ENCODE data around the gene CALML4.
"Not testable (repeated sequence)": the region's sequence is repeated elsewhere in the genome, so short reads cannot be mapped to it uniquely, and the experiment has no call there.

The CALML4 gene

DNA sequence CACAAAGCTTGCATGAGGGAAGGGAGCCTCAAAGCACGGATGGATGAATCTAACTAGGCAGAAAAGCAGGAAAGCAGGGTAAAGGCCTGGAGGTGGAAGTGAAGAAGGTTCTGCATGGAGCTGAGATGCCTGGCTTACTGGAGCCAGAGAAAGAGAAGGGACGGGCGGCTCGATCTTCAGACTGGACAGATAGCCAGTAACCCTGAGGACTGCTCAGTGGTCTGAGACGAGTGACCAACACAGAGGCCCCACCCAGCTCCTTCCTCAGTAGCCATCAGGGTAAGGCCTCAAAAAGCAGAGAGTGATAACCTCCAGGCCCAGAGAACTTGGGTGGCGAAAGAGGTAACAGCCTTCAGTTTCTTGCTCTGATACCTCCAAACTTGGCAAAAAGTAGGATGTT lies 18.0 kb upstream of the CALML4 start:
- Histone ChIP-seq H3K27ac (ENCODE audit: low read depth, low read length) (no peak overlapping the region), H3K4me1 (ENCODE audit: control insufficient read depth, low read length) (peaks cover 39% of the 10 kb centered on the region), H3K79me2 (ENCODE audit: control insufficient read depth, low read length) (peaks cover 80% of the 10 kb centered on the region), H3K36me3 (ENCODE audit: control insufficient read depth, low read length) (peaks cover 35% of the 10 kb centered on the region), H4K20me1 (ENCODE audit: control insufficient read depth, insufficient read depth, low read depth, low read length) (peaks cover 6% of the 10 kb centered on the region; the same call in 1 of the 2 replicates), H3F3A (ENCODE audit: control insufficient read depth, insufficient read depth) (peaks cover 8% of the 10 kb centered on the region), H3K9me2 (replicated peaks; ENCODE audit: control insufficient read depth, low read length) (no peaks in the 10 kb centered on the region), H3K27me3 (ENCODE audit: control insufficient read depth, low read length) (no peaks in the 10 kb centered on the region), H3K9me3 (ENCODE audit: control insufficient read depth, insufficient read depth, low read length) (no peaks in the 10 kb centered on the region), H3K4me2 (ENCODE audit: low read length) (no peak overlapping the region), H3K4me3 (ENCODE audit: low read length) (no peak overlapping the region)
- TF ChIP-seq EZH2phosphoT487 (IDR thresholded peaks at IDR 0.05; ENCODE audit: borderline replicate concordance, low read length) = no peak
- TF ChIP-seq, protein P1, sequence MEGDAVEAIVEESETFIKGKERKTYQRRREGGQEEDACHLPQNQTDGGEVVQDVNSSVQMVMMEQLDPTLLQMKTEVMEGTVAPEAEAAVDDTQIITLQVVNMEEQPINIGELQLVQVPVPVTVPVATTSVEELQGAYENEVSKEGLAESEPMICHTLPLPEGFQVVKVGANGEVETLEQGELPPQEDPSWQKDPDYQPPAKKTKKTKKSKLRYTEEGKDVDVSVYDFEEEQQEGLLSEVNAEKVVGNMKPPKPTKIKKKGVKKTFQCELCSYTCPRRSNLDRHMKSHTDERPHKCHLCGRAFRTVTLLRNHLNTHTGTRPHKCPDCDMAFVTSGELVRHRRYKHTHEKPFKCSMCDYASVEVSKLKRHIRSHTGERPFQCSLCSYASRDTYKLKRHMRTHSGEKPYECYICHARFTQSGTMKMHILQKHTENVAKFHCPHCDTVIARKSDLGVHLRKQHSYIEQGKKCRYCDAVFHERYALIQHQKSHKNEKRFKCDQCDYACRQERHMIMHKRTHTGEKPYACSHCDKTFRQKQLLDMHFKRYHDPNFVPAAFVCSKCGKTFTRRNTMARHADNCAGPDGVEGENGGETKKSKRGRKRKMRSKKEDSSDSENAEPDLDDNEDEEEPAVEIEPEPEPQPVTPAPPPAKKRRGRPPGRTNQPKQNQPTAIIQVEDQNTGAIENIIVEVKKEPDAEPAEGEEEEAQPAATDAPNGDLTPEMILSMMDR (IDR thresholded peaks at IDR 0.05; ENCODE audit: low read depth, low read length, poor library complexity, severe bottlenecking) = no peak

GRCh38 chr15:68222432-68222743 lies 17.3 kb upstream of the CALML4 start:
- H4K20me1 ChIP-seq (ENCODE audit: control insufficient read depth, insufficient read depth, low read depth, low read length); H3K4me2 ChIP-seq (ENCODE audit: low read length); H3F3A ChIP-seq (ENCODE audit: control insufficient read depth, insufficient read depth); H3K9me2 ChIP-seq (replicated peaks; ENCODE audit: control insufficient read depth, low read length); H3K9me3 ChIP-seq (ENCODE audit: control insufficient read depth, insufficient read depth, low read length); H3K4me3 ChIP-seq (ENCODE audit: low read length); H3K27ac ChIP-seq (ENCODE audit: low read depth, low read length); H3K27me3 ChIP-seq (ENCODE audit: control insufficient read depth, low read length): not testable (repeated sequence)
- peaks cover 35% of the 10 kb centered on the region for H3K36me3 ChIP-seq (ENCODE audit: control insufficient read depth, low read length)
- peaks cover 32% of the 10 kb centered on the region for H3K4me1 ChIP-seq (ENCODE audit: control insufficient read depth, low read length)
- peaks cover 80% of the 10 kb centered on the region for H3K79me2 ChIP-seq (ENCODE audit: control insufficient read depth, low read length)

DNA sequence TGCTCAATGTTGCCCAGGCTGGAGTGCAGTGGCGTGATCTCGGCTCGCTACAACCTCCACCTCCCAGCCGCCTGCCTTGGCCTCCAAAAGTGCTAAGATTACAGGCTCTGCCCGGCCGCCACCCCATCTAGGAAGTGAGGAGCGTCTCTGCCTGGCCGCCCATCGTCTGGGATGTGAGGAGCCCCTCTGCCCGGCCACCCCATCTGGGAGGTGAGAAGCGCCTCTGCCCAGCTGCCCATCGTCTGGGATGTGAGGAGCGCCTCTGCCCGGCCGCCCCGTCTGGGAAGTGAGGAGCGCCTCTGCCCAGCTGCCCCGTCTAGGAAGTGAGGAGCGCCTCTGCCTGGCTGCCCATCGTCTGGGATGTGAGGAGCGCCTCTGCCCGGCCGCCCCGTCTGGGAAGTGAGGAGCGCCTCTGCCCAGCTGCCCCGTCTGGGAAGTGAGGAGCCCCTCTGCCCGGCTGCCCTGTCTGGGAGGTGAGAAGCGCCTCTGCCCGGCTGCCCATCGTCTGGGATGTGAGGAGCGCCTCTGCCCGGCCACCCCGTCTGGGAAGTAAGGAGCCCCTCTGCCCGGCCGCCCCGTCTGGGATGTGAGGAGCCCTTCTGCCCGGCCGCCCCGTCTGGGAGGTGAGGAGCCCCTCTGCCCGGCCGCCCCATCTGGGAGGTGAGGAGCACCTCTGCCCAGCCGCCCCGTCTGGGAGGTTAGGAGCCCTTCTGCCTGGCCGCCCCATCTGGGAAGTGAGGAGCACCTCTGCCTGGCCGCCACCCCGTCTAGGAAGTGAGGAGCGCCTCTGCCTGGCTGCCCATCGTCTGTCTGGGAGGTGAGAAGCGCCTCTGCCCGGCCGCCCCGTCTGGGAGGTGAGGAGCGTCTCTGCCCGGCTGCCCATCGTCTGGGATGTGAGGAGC lies 16.6 kb upstream of the CALML4 start:
- not testable (repeated sequence) for H3K27me3 ChIP-seq (ENCODE audit: control insufficient read depth, low read length); H3K9me3 ChIP-seq (ENCODE audit: control insufficient read depth, insufficient read depth, low read length); H3K4me3 ChIP-seq (ENCODE audit: low read length); H3K9me2 ChIP-seq (replicated peaks; ENCODE audit: control insufficient read depth, low read length); H4K20me1 ChIP-seq (ENCODE audit: control insufficient read depth, insufficient read depth, low read depth, low read length); H3K4me2 ChIP-seq (ENCODE audit: low read length); H3K27ac ChIP-seq (ENCODE audit: low read depth, low read length); H3F3A ChIP-seq (ENCODE audit: control insufficient read depth, insufficient read depth)
- peaks cover 27% of the 10 kb centered on the region for H3K4me1 ChIP-seq (ENCODE audit: control insufficient read depth, low read length)
- peaks cover 38% of the 10 kb centered on the region for H3K36me3 ChIP-seq (ENCODE audit: control insufficient read depth, low read length)
- peaks cover 80% of the 10 kb centered on the region for H3K79me2 ChIP-seq (ENCODE audit: control insufficient read depth, low read length)

GRCh38 chr15:68220967-68221366 lies 15.8 kb upstream of the CALML4 start:
- H4K20me1 ChIP-seq (ENCODE audit: control insufficient read depth, insufficient read depth, low read depth, low read length) = peaks cover 8% of the 10 kb centered on the region; the same call in 1 of the 2 replicates
- TF ChIP-seq, protein P1 (IDR thresholded peaks at IDR 0.05; ENCODE audit: low read depth, low read length, poor library complexity, severe bottlenecking) = no peak
- TF ChIP-seq EZH2phosphoT487 (IDR thresholded peaks at IDR 0.05; ENCODE audit: borderline replicate concordance, low read length) = no peak
- H3K27me3 ChIP-seq (ENCODE audit: control insufficient read depth, low read length) = no peaks in the 10 kb centered on the region
- H3K36me3 ChIP-seq (ENCODE audit: control insufficient read depth, low read length) = peaks cover 40% of the 10 kb centered on the region
- H3K79me2 ChIP-seq (ENCODE audit: control insufficient read depth, low read length) = peaks cover 80% of the 10 kb centered on the region
- H3K9me3 ChIP-seq (ENCODE audit: control insufficient read depth, insufficient read depth, low read length) = no peaks in the 10 kb centered on the region
- H3K9me2 ChIP-seq (replicated peaks; ENCODE audit: control insufficient read depth, low read length) = no peaks in the 10 kb centered on the region
- no peak overlapping the region for H3K4me3 ChIP-seq (ENCODE audit: low read length)
- peaks cover 19% of the 10 kb centered on the region for H3K4me1 ChIP-seq (ENCODE audit: control insufficient read depth, low read length)
- H3F3A ChIP-seq (ENCODE audit: control insufficient read depth, insufficient read depth) = peaks cover 8% of the 10 kb centered on the region
- H3K4me2 ChIP-seq (ENCODE audit: low read length) = no peak overlapping the region
- H3K27ac ChIP-seq (ENCODE audit: low read depth, low read length) = no peak overlapping the region

Measured in DOHH2 (cell line).